GM21717 (cell line): Measurements from ENCODE around the gene RNU4-1.

ENCODE experiments used
- ATAC-seq: cut with Tn5 transposase; IDR thresholded peaks from one replicate; pipeline ENCODE4 v1.9.1; 2021; ENCODE audit warnings: mild to moderate bottlenecking, moderate library complexity; ENCODE audit not compliant: unreplicated experiment

RNU4-1 gene

DNA sequence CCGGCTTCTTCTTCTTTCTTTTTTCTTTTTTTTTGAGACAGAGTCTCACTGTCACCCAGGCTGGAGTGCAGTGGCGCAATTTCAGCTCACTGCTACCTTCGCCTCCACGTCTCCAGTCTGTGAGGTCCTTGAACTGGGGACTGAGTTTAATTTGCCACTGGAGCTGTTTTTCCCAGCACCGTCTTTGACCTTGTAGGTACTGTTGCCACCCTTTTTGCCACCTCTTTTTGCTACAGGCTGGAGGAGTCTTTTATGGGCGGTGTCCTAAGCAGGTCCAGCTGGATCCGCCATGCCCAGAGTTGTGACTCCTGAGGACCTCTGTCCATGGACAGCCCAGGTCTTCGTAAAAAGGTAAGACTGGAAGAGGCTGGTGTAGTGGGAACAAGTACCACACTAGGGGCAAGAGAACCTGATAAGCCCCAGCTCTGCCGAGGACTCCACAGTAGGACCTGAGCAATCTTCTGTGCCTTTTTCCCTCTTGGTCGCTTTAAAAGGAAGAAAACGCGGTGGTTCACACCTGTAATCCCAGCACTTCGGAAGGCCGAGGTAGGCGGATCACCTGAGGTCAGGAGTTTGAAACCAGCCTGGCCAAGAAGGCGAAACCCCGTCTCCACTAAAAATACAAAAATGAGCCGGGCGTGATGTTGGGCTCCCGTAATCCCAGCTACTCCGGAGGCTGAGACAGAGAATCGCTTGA lies 2.3 kb downstream of the RNU4-1 start:
- ATAC-seq = no peak

GRCh38 chr12:120287491-120287890 lies 5.5 kb downstream of the RNU4-1 start:
- ATAC-seq = no peak

DNA sequence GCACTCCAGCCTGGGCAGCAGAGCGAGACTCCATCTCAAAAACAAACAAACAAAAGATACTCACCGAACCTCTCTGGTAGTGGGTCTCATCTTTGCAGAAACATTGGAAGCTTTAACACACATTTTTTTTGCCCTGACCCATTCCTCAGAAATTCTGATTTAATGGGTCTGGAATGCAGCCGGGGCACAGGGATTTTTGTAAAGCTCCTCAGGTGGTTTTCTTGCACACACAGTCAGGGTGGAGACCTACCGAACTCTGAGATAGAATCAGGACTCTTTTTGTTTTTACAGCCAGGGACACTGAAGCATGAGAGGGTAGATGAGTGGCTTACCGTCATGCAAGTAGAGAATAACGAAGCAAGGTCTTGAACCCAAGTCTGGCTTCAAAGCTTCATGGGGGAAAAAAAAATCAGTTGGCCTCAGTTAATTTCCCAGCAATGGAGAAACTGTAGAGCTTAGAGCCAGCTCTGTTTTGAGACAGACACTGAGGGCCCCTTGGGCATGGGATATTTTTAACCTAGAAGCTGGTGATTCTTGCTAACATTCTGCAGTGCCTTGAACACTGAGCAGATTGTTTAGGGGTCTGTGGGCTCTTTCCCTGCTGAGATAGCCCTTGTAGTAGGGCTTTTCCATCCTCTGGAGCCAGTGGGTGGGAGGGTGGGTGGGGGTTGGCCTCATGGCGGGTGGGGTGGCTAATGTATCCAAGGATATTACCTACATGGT lies 6.1 kb downstream of the RNU4-1 start:
- ATAC-seq = no peak

DNA sequence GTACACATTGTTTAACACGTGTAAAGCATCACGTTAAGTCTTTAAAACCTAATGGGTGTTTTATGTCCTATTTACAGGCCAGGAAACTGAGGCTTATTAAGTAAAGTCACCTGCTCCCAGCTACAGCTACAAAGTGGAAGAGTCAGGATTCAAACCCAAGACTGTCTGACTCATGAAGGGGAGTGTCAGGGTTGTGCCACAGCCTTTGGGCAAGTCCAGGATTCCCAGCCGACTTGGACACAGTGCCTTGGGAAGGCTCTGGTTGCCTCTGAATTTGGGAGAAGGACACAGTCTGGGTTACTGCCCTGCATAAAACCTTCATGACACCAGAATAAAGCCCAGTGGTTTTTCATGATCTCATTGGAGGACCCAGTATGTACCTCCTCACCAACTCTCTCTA lies 8.7 kb downstream of the RNU4-1 start:
- no peak for ATAC-seq

- no peak for ATAC-seq
Measured at GRCh38 chr12:120283318-120283717, 9.7 kb downstream of the RNU4-1 start.

- no peak for ATAC-seq
Measured at GRCh38 chr12:120278137-120279069, 14.6 kb downstream of the RNU4-1 start.

GRCh38 chr12:120276734-120277133 lies 16.3 kb downstream of the RNU4-1 start:
- ATAC-seq = no peak

DNA sequence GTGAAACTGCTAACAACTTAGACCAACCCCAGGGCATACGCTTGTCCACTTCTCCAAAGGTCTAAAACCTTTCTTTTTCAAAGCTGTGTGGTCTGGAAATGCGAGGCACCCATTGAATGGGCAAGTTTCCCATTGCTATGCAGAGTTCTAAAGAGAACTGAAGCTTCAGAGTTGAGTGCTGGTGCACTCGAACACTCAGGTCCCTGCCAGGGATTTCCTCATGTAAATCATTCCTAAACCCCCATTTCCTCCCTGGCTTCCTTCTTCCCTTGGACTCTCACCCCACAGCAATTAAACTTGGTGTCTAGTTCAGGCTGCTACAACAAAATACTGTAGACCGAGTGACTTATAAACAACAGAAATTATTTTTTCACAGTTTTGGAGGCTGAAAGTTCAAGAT lies 25.3 kb downstream of the RNU4-1 start:
- no peak for ATAC-seq

- ATAC-seq = no peak
Measured at GRCh38 chr12:120266180-120266870, 26.7 kb downstream of the RNU4-1 start.

GRCh38 chr12:120265473-120266179 lies 27.4 kb downstream of the RNU4-1 start, which contains the start of gene PXN:
Gene PXN, minus strand, starts transcription at chr12:120265730. Its CDS starts 101 bp downstream, at chr12:120265629.
- peak; percentile 46 for ATAC-seq

GRCh38 chr12:120264904-120265472 lies 28.0 kb downstream of the RNU4-1 start:
- ATAC-seq = peak; percentile 8

GRCh38 chr12:120264086-120264903 lies 28.7 kb downstream of the RNU4-1 start:
- ATAC-seq = no peak

GRCh38 chr12:120263748-120264085 lies 29.3 kb downstream of the RNU4-1 start:
- ATAC-seq = no peak

GRCh38 chr12:120262852-120263747 lies 29.9 kb downstream of the RNU4-1 start:
- no peak for ATAC-seq

- ATAC-seq = no peak
Measured at GRCh38 chr12:120261951-120262851, 30.8 kb downstream of the RNU4-1 start.

DNA sequence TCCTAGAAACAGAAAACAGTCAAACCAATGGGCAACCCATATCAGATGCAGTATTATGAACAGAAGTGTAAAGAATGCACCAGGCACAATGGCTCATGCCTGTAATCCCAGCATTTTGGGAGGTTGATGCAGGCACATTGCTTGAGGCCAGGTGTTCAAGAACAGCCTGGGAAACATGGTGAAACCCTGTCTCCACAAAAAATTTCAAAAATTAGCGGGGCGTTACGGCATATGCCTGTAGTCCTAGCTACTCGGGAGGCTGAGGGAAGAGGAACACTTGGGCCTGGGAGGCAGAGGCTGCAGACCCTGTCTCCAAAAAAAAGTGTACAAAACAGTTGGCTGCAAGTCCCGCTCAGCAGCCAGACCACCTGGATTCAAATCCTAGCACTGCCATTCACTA lies 32.4 kb downstream of the RNU4-1 start:
- ATAC-seq = no peak
